GM12873 (cell line): ENCODE data around the gene PCNX2.

Experiments
- CTCF ChIP-seq: IDR thresholded peaks from 2 replicates; pipeline ENCODE4 v1.5.1; 2012; ENCODE audit warnings: low read depth, mild to moderate bottlenecking, moderate library complexity, low read length, control low read depth; ENCODE audit not compliant: insufficient read depth; ENCODE audit errors: missing control alignments

Gene PCNX2

GRCh38 chr1:233255145-233255544 is 40.4 kb downstream of the PCNX2 start:
- TF ChIP-seq CTCF, result no peak

GRCh38 chr1:233253832-233254331 is 41.6 kb downstream of the PCNX2 start:
- TF ChIP-seq CTCF, result no peak

- TF ChIP-seq CTCF, result no peak
Observed at GRCh38 chr1:233253231-233253831, 42.2 kb downstream of the PCNX2 start.

- TF ChIP-seq CTCF, result no peak
Observed at GRCh38 chr1:233252441-233252840, 43.1 kb downstream of the PCNX2 start.

GRCh38 chr1:233251201-233251720 is 44.3 kb downstream of the PCNX2 start:
- no peak for TF ChIP-seq CTCF

GRCh38 chr1:233248014-233248413 is 47.5 kb downstream of the PCNX2 start:
- no peak for TF ChIP-seq CTCF

- no peak for TF ChIP-seq CTCF
Observed at GRCh38 chr1:233246965-233247364, 48.6 kb downstream of the PCNX2 start.
